ENCODE results near the gene TPTE. TPM values are rescaled to one million over a fixed set of nuclear protein-coding genes. Genes with fewer than 3 reads are reported as not detected.
"Not testable (repeated sequence)": the region's sequence is repeated elsewhere in the genome, so short reads cannot be mapped to it uniquely, and the experiment has no call there.

TPTE gene
- total and polyA plus RNA-seq, 9 of the 15 experiments (the other 6 are each of a cell fraction or from before 2014, with no cell fraction given), result 0.59 to 4.4 (median 2.4) TPM

DNA sequence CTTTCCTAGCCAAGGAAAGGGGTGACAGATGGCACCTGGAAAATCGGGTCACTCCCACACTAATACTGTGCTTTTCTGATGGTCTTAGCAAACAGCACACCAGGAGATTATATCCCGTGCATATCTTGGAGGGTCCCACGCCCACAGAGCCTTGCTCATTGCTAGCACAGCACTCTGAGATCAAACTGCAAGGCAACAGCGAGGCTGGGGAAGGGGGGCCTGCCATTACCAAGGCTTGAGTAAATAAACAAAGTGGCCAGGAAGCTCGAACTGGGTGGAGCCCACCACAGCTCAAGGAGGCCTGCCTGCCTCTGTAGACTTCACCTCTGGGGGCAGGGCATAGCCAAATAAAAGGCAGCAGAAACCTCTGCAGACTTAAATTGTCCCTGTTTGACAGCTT lies 109.9 kb downstream of the TPTE start:
- CTCF ChIA-PET (ENCODE audit: low intra/inter-chr PET ratio), result not testable (repeated sequence)

DNA sequence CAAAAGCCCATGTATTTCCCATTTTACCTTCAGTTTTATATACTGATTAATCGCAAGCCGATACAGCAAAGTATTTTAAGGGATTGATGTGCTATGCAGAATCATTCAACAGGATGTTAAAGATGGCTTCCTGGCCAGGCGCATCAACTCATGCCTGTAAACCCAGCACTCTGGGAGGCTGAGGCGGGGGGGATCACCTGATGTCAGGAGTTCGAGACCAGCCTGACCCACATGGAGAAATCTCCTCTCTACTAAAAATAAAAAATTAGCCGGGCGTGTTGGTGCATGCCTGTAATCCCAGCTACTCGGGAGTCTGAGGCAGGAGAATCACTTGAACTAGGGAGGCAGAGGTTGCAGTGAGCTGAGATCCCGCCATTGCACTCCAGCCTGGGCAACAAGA lies 116.8 kb downstream of the TPTE start:
- ATAC-seq; H3K9me3 ChIP-seq (replicated peaks; ENCODE audit: control insufficient read depth, insufficient read depth, low read depth, low read length); H3K4me1 ChIP-seq (replicated peaks in 1 of 2; ENCODE audit: control insufficient read depth in 2 of 2, insufficient read depth in 2 of 2, low read length in 2 of 2); CTCF ChIA-PET (ENCODE audit: low intra/inter-chr PET ratio); H3K27ac ChIP-seq (ENCODE audit: extremely low read depth, low read depth, low read length); H3K4me3 ChIP-seq; H3K9ac ChIP-seq (ENCODE audit: insufficient read depth in 1 of 2, low read depth in 2 of 2, low read length in 2 of 2); H3K4me2 ChIP-seq (ENCODE audit: insufficient read depth, low read length); H3K36me3 ChIP-seq (ENCODE audit: control insufficient read depth, insufficient read depth, low read length); H3K79me2 ChIP-seq (ENCODE audit: control insufficient read depth, insufficient read depth, low read length); H2AFZ ChIP-seq (ENCODE audit: low read depth, low read length); H3K27me3 ChIP-seq (ENCODE audit: control insufficient read depth in 2 of 2, insufficient read depth in 2 of 2, low read length in 2 of 2); H4K20me1 ChIP-seq (replicated peaks; ENCODE audit: control insufficient read depth, insufficient read depth, low read length); intact Hi-C loops (cut with micrococcal nuclease); BruUV-seq (replicated peaks); H3K9me1 ChIP-seq (ENCODE audit: control insufficient read depth, insufficient read depth, low read length); FAIRE-seq; DNase-seq (ENCODE audit: extremely low read depth in 1 of 4, low spot score in 3 of 4): not testable (repeated sequence)
- WGBS (ENCODE audit: insufficient coverage, low coverage, missing lambda C conversion rate), result 0% methylated on average over 9 of the region's 9 CpGs
- POLR2A ChIA-PET, result interaction anchor here (0.7 kb wide), 1 partner anchor 1443 kb away, joined by 3 read pairs; no protein-coding TSS in a partner anchor
- in situ Hi-C loops (cut with MboI), result loop anchor here (10.0 kb wide), 1 partner anchor 107 kb away; no protein-coding TSS in a partner anchor

More for the DNA sequence above, 109.9 kb downstream of the TPTE start:
- H2AFZ ChIP-seq (ENCODE audit: low read depth, low read length); DNase-seq (ENCODE audit: extremely low read depth in 1 of 4, low spot score in 3 of 4); POLR2A ChIA-PET; H3K36me3 ChIP-seq (ENCODE audit: control insufficient read depth, insufficient read depth, low read length); ATAC-seq; BruUV-seq (replicated peaks); H3K4me1 ChIP-seq (replicated peaks in 1 of 2; ENCODE audit: control insufficient read depth in 2 of 2, insufficient read depth in 2 of 2, low read length in 2 of 2); H3K79me2 ChIP-seq (ENCODE audit: control insufficient read depth, insufficient read depth, low read length); H3K4me2 ChIP-seq (ENCODE audit: insufficient read depth, low read length); H4K20me1 ChIP-seq (replicated peaks; ENCODE audit: control insufficient read depth, insufficient read depth, low read length); H3K27me3 ChIP-seq (ENCODE audit: control insufficient read depth in 2 of 2, insufficient read depth in 2 of 2, low read length in 2 of 2); intact Hi-C loops (cut with micrococcal nuclease); H3K27ac ChIP-seq (ENCODE audit: extremely low read depth, low read depth, low read length); H3K4me3 ChIP-seq; H3K9ac ChIP-seq (ENCODE audit: insufficient read depth in 1 of 2, low read depth in 2 of 2, low read length in 2 of 2); H3K9me3 ChIP-seq (replicated peaks; ENCODE audit: control insufficient read depth, insufficient read depth, low read depth, low read length); H3K9me1 ChIP-seq (ENCODE audit: control insufficient read depth, insufficient read depth, low read length); FAIRE-seq: not testable (repeated sequence)
- WGBS (ENCODE audit: insufficient coverage, low coverage, missing lambda C conversion rate), result 0% methylated on average over 5 of the region's 5 CpGs
- in situ Hi-C loops (cut with MboI), result loop anchor here (10.0 kb wide), 1 partner anchor 113 kb away; no protein-coding TSS in a partner anchor

Data from K562 (cell line).